ENCODE results near the gene IQSEC1. TPM values are rescaled to one million over a fixed set of nuclear protein-coding genes. Genes with fewer than 3 reads are reported as not detected.

IQSEC1 gene
- total and polyA plus RNA-seq, 2 donors (not counting 3 experiments of a cell fraction or from before 2014, with no cell fraction given), result 5.2 to 18.0 TPM

- BruUV-seq (replicated peaks), result no TSS peak
- FAIRE-seq (no peak), DNase-seq (ENCODE audit: low read depth, low spot score) (no peak)
- Histone ChIP-seq H3K79me2 (ENCODE audit: control insufficient read depth, insufficient read depth, low read length) (no peaks in the 10 kb centered on the region), H4K20me1 (replicated peaks; ENCODE audit: control insufficient read depth, extremely low read depth, insufficient read depth, low read length) (no peaks in the 10 kb centered on the region), H2AFZ (ENCODE audit: low read depth, low read length) (no peak overlapping the region), H3K4me3 (replicated peaks in 1 of 3; ENCODE audit: insufficient read depth in 1 of 3, low read depth in 1 of 3, low read length in 3 of 3) (no peak overlapping the region), H3K27ac (ENCODE audit: insufficient read depth, low read depth, low read length) (no peak overlapping the region), H3K36me3 (ENCODE audit: control insufficient read depth in 2 of 2, extremely low read depth in 1 of 2, insufficient read depth in 2 of 2, low read length in 2 of 2) (peaks cover 0 to 5% of the 10 kb centered on the region in 2 experiments), H3K27me3 (ENCODE audit: control insufficient read depth in 2 of 2, insufficient read depth in 2 of 2, low read length in 2 of 2) (no peaks in the 10 kb centered on the region), H3K4me2 (ENCODE audit: insufficient read depth, low read length) (no peak overlapping the region), H3K4me1 (ENCODE audit: control insufficient read depth, extremely low read depth, insufficient read depth, low read length) (peaks cover 11% of the 10 kb centered on the region), H3K9ac (replicated peaks; ENCODE audit: extremely low read depth, insufficient read depth, low read length) (no peak overlapping the region), H3K9me3 (replicated peaks; ENCODE audit: control insufficient read depth, insufficient read depth, low read length) (no peaks in the 10 kb centered on the region), H3K9me1 (replicated peaks; ENCODE audit: control insufficient read depth, extremely low read depth, insufficient read depth, low read length) (no peaks in the 10 kb centered on the region)
- dilution Hi-C loops (cut with MboI; ENCODE audit: extremely low pct_ligation_motif_present, low sequenced_read_pairs) (no loop called here), intact Hi-C loops (cut with micrococcal nuclease) (no loop called here)
- ChIA-PET CTCF (interaction anchor here (1.1 kb wide), 1 partner anchor 66 kb away, joined by 6 read pairs; no protein-coding TSS in a partner anchor), POLR2A (no interaction called here)
- no peak for TF ChIP-seq JUN (IDR thresholded peaks at IDR 0.05; ENCODE audit: borderline replicate concordance, insufficient read depth, insufficient read length, low read depth)
- TF ChIP-seq GATA2 (IDR thresholded peaks at IDR 0.05; ENCODE audit: insufficient read depth, insufficient read length, low read depth, low read length), result no peak
- no peak for TF ChIP-seq CTCF (IDR thresholded peaks at IDR 0.05; ENCODE audit: extremely low read depth in 1 of 2, insufficient read depth in 1 of 2, low read depth in 1 of 2, low read length in 2 of 2)
- TF ChIP-seq FOS (IDR thresholded peaks at IDR 0.05; ENCODE audit: borderline replicate concordance, insufficient read depth, low read length), result no peak
Observed at GRCh38 chr3:12918231-12918630, 155.0 kb downstream of the IQSEC1 start.

DNA sequence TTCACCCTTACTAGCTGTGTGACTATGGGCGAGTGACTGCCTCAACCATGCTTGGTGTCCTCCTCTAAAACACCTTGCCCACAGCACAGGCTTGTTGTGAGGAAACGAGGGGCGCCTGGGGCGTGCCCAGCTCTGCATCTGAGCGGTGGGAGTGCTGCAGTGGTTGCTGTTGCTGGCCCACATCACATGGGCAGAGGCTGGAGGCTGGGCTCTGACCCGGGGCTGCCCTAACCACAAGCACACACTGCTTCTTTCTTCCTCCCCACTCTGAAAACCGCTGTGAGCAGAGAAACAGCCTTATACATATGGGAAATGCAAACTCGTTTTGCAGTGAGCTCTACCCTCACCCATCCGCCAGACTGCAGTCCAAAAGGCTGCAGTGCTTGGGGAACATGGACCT, 157.1 kb downstream of the IQSEC1 start:
- dilution Hi-C loops (cut with MboI; ENCODE audit: extremely low pct_ligation_motif_present, low sequenced_read_pairs) (no loop called here), intact Hi-C loops (cut with micrococcal nuclease) (no loop called here)
- no peaks in the 10 kb centered on the region for H3K9me3 ChIP-seq (replicated peaks; ENCODE audit: control insufficient read depth, insufficient read depth, low read length)
- no peaks in the 10 kb centered on the region for H3K9me1 ChIP-seq (replicated peaks; ENCODE audit: control insufficient read depth, extremely low read depth, insufficient read depth, low read length)
- CTCF ChIA-PET, result no interaction called here
- H3K36me3 ChIP-seq (ENCODE audit: control insufficient read depth in 2 of 2, extremely low read depth in 1 of 2, insufficient read depth in 2 of 2, low read length in 2 of 2), result peaks cover 0 to 6% of the 10 kb centered on the region in 2 experiments
- no peaks in the 10 kb centered on the region for H4K20me1 ChIP-seq (replicated peaks; ENCODE audit: control insufficient read depth, extremely low read depth, insufficient read depth, low read length)
- no peak overlapping the region for H3K4me2 ChIP-seq (ENCODE audit: insufficient read depth, low read length)
- no peaks in the 10 kb centered on the region for H3K4me1 ChIP-seq (ENCODE audit: control insufficient read depth, extremely low read depth, insufficient read depth, low read length)
- no peak for FAIRE-seq
- POLR2A ChIA-PET, result no interaction called here
- no peak for DNase-seq (ENCODE audit: low read depth, low spot score)
- no peak overlapping the region for H3K27ac ChIP-seq (ENCODE audit: insufficient read depth, low read depth, low read length)
- no peak overlapping the region for H3K9ac ChIP-seq (replicated peaks; ENCODE audit: extremely low read depth, insufficient read depth, low read length)
- no peaks in the 10 kb centered on the region for H3K79me2 ChIP-seq (ENCODE audit: control insufficient read depth, insufficient read depth, low read length)
- no TSS peak for BruUV-seq (replicated peaks)
- H3K27me3 ChIP-seq (ENCODE audit: control insufficient read depth in 2 of 2, insufficient read depth in 2 of 2, low read length in 2 of 2), result no peaks in the 10 kb centered on the region
- H2AFZ ChIP-seq (ENCODE audit: low read depth, low read length), result no peak overlapping the region
- H3K4me3 ChIP-seq (replicated peaks in 1 of 3; ENCODE audit: insufficient read depth in 1 of 3, low read depth in 1 of 3, low read length in 3 of 3), result no peak overlapping the region
- TF ChIP-seq POLR2AphosphoS5 (IDR thresholded peaks at IDR 0.05; ENCODE audit: insufficient read depth, low read depth, low read length), result no peak
- no peak for TF ChIP-seq FOS (IDR thresholded peaks at IDR 0.05; ENCODE audit: borderline replicate concordance, insufficient read depth, low read length)
- no peak for TF ChIP-seq JUN (IDR thresholded peaks at IDR 0.05; ENCODE audit: borderline replicate concordance, insufficient read depth, insufficient read length, low read depth)
- TF ChIP-seq MAX (IDR thresholded peaks at IDR 0.05; ENCODE audit: insufficient read depth, insufficient read length), result no peak
- TF ChIP-seq MYC (IDR thresholded peaks at IDR 0.05; ENCODE audit: low read depth, low read length), result no peak
- TF ChIP-seq GATA2 (IDR thresholded peaks at IDR 0.05; ENCODE audit: insufficient read depth, insufficient read length, low read depth, low read length), result no peak
- no peak for TF ChIP-seq EZH2 (IDR thresholded peaks at IDR 0.05; ENCODE audit: borderline replicate concordance, low read depth, low read length, severe bottlenecking)
- TF ChIP-seq POLR2A (IDR thresholded peaks at IDR 0.05; ENCODE audit: low read depth, low read length), result no peak
- TF ChIP-seq CTCF (IDR thresholded peaks at IDR 0.05; ENCODE audit: extremely low read depth in 1 of 2, insufficient read depth in 1 of 2, low read depth in 1 of 2, low read length in 2 of 2), result no peak
